Esophagus squamous epithelium (tissue), 4 donors: ENCODE data around the gene MAN2A2.

Source experiments
- CTCF ChIP-seq, 6 experiments: fragments of 450-650 bp in 4 of 6; fragments of 200-600 bp in 2 of 6; sonication (generic) in 2 of 6; IDR thresholded peaks; one replicate each; pipeline ENCODE4 v1.5.1; 2016 to 2019; ENCODE audit warnings: antibody characterized with exemption in 6 of 6, mild to moderate bottlenecking in 4 of 6, moderate library complexity in 4 of 6
- POLR2A ChIP-seq, 4 donors: fragments of 450-650 bp; IDR thresholded peaks; one replicate each; pipeline ENCODE4 v1.6.1; 2017; ENCODE audit warnings: antibody characterized with exemption in 4 of 4, mild to moderate bottlenecking in 4 of 4, moderate library complexity in 3 of 4

- TF ChIP-seq CTCF (IDR thresholded peaks at IDR 0.05) (no peak), POLR2A (IDR thresholded peaks at IDR 0.05) (no peak)
These were observed 4.9 kb downstream of the MAN2A2 start for GRCh38 chr15:90907838-90908507.
